Hepatocyte (in vitro differentiated cells): ENCODE data around the gene ATOH1. TPM values are rescaled to one million over a fixed set of nuclear protein-coding genes. Genes with fewer than 3 reads are reported as not detected.

Source experiments
- DNase-seq: peaks from one replicate; pipeline ENCODE4 v3.0.0-alpha.2; 2016; ENCODE audit warnings: low spot score
- H2AFZ ChIP-seq: fragments of 200-600 bp; sonication (generic); 2 replicates; pipeline ENCODE4 v1.6.0; 2016; ENCODE audit warnings: antibody characterized with exemption, mild to moderate bottlenecking
- H3K27ac ChIP-seq: fragments of 200-600 bp; sonication (generic); 2 replicates; pipeline ENCODE4 v1.5.1; 2016; ENCODE audit warnings: mild to moderate bottlenecking
- H3K27me3 ChIP-seq: fragments of 200-600 bp; sonication (generic); 2 replicates; pipeline ENCODE4 v1.6.1; 2016
- H3K36me3 ChIP-seq: fragments of 200-600 bp; sonication (generic); replicated peaks from 2 replicates; pipeline ENCODE4 v1.5.1; 2016; ENCODE audit warnings: low read depth; ENCODE audit not compliant: insufficient read depth
- H3K4me1 ChIP-seq: fragments of 200-600 bp; sonication (generic); 2 replicates; pipeline ENCODE4 v1.5.1; 2016; ENCODE audit warnings: mild to moderate bottlenecking, moderate library complexity; ENCODE audit not compliant: insufficient read depth
- H3K4me2 ChIP-seq: fragments of 200-600 bp; sonication (generic); 2 replicates; pipeline ENCODE4 v1.6.0; 2016
- H3K4me3 ChIP-seq: fragments of 200-600 bp; sonication (generic); 2 replicates; pipeline ENCODE4 v1.5.1; 2016; ENCODE audit warnings: mild to moderate bottlenecking
- H3K79me2 ChIP-seq: fragments of 200-600 bp; sonication (generic); 2 replicates; pipeline ENCODE4 v1.6.0; 2017; ENCODE audit warnings: mild to moderate bottlenecking
- H3K9me2 ChIP-seq: fragments of 200-600 bp; sonication (generic); replicated peaks from 2 replicates; pipeline ENCODE4 v1.6.0; 2017; ENCODE audit warnings: mild to moderate bottlenecking; ENCODE audit not compliant: insufficient read depth
- H3K9me3 ChIP-seq: fragments of 200-600 bp; sonication (generic); 2 replicates; pipeline ENCODE4 v1.5.1; 2016; ENCODE audit warnings: low read depth, mild to moderate bottlenecking
- H4K20me1 ChIP-seq: fragments of 200-600 bp; sonication (generic); 2 replicates; pipeline ENCODE4 v1.6.0; 2016; ENCODE audit warnings: mild to moderate bottlenecking; ENCODE audit not compliant: insufficient read depth, poor library complexity, severe bottlenecking
- EZH2 ChIP-seq: fragments of 200-600 bp; sonication (generic); IDR thresholded peaks from 2 replicates; pipeline ENCODE4 v1.6.1; 2016; ENCODE audit warnings: antibody characterized with exemption, mild to moderate bottlenecking, borderline replicate concordance
- EZH2phosphoT487 ChIP-seq: fragments of 200-600 bp; sonication (generic); IDR thresholded peaks from one replicate; pipeline ENCODE4 v1.6.1; 2018; ENCODE audit warnings: antibody characterized with exemption, mild to moderate bottlenecking, low read depth, moderate library complexity; ENCODE audit not compliant: unreplicated experiment, severe bottlenecking
- WGBS: methylation state at CpG from one replicate; pipeline ENCODE4 v1.1.6; 2016; ENCODE audit warnings: low lambda C conversion rate; ENCODE audit errors: missing lambda C conversion rate; 5-methylcytosine and 5-hydroxymethylcytosine counted together
- polyA plus RNA-seq: library from polyadenylated mRNA; unstranded; fragments of >200 nt; fragmentation: Nextera tagmentation; extraction: Ambion mirVana; gene quantifications from 2 replicates; pipeline ENCODE4 v1.2.1, GENCODE V29; 2016
- total RNA-seq: library from RNA; depleted of rRNA; stranded (reverse); fragments of >200 nt; gene quantifications from 2 replicates; pipeline ENCODE4 v1.2.3, GENCODE V29; 2014
- TF ChIP-seq, protein P1 (sequence below): fragments of 200-600 bp; sonication (generic); IDR thresholded peaks from 2 replicates; pipeline ENCODE4 v1.5.1; 2016; ENCODE audit warnings: antibody characterized with exemption, mild to moderate bottlenecking; ENCODE audit not compliant: poor library complexity

The ATOH1 gene
- total and polyA plus RNA-seq, 2 experiments from 2014 or later, result 0.06 to 0.37 TPM

DNA sequence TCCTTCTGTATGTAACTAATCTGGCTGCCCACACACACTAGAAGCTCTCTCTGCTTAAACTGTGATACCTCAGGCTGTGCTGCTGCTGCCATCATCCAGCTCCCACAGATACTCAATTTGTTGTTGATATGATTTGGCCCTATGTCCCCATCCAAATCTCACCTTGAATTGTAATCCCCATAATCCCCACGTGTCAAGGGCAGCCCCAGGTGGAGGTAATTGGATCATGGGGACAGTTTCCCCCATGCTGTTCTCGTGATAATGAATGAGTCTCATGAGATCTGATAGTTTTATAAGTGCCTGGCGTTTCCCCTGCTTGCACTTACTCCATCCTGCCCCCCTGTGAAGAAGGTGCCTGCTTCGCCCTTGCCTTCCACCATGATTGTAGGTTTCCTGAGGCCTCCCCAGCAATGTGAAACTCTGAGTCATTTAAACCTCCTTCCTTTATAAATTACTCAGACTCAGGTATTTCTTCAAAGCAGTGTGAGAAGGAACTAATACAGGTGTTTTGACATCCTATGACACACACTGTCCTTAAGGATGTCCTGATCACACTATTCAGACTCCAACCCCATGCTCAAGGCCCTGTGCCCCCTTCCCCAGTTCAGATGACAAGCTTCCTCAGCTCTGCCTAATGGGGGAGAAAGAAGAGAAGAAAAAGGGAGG is 2.9 kb upstream of the ATOH1 start:
- Histone ChIP-seq H3K9me3 (no peaks in the 10 kb centered on the region), H3K4me2 (no peak overlapping the region), H3K27ac (no peak overlapping the region), H3K4me1 (peaks cover 14% of the 10 kb centered on the region), H3K9me2 (no peaks in the 10 kb centered on the region), H3K79me2 (no peaks in the 10 kb centered on the region), H2AFZ (no peak overlapping the region), H3K27me3 (peaks cover 76% of the 10 kb centered on the region), H3K4me3 (no peak overlapping the region), H3K36me3 (no peaks in the 10 kb centered on the region), H4K20me1 (no peaks in the 10 kb centered on the region)
- TF ChIP-seq EZH2phosphoT487, result no peak
- TF ChIP-seq EZH2, result no peak
- TF ChIP-seq, protein P1, sequence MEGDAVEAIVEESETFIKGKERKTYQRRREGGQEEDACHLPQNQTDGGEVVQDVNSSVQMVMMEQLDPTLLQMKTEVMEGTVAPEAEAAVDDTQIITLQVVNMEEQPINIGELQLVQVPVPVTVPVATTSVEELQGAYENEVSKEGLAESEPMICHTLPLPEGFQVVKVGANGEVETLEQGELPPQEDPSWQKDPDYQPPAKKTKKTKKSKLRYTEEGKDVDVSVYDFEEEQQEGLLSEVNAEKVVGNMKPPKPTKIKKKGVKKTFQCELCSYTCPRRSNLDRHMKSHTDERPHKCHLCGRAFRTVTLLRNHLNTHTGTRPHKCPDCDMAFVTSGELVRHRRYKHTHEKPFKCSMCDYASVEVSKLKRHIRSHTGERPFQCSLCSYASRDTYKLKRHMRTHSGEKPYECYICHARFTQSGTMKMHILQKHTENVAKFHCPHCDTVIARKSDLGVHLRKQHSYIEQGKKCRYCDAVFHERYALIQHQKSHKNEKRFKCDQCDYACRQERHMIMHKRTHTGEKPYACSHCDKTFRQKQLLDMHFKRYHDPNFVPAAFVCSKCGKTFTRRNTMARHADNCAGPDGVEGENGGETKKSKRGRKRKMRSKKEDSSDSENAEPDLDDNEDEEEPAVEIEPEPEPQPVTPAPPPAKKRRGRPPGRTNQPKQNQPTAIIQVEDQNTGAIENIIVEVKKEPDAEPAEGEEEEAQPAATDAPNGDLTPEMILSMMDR, result no peak
- WGBS, result 28% methylated on average over 4 of the region's 4 CpGs
- DNase-seq, result no peak

DNA sequence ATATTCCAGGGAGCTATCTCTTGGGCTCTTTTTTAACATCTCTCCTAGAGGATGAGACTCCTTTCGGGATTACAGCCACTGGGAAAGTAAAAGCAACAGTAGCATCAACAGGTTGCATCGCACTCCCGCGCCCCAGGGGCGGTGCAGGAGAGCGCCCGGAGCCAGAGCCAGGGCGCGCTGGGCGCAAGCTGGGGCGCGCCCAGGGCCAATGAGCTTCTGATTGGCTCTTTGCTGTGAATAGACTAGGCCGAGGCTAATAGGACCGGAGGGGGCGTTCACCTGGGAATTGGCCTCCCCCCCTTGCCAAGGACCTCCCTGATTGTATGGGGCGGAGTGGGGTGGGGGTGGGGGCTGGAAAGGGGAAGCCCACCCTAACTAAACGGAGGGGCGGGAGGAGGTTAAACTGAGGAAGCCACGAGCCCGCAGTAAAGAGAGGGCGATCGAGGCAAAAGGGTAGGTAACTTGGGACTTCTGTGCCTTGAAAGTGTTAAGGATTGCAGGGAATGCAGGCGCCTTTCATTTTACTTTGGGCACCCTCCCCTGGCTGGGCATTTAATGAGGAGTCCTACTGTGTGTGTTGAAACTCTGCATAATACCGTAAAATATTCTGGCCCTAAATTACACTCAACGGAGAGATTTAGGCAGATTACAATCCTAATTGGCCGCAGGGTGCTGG is 1.1 kb upstream of the ATOH1 start:
- WGBS, result 2% methylated on average over 21 of the region's 26 CpGs
- TF ChIP-seq EZH2phosphoT487 (no peak), EZH2 (peak; percentile 41)
- peaks cover 93% of the 10 kb centered on the region for H3K27me3 ChIP-seq
- H2AFZ ChIP-seq, result no peak overlapping the region
- peaks cover 14% of the 10 kb centered on the region for H3K4me1 ChIP-seq
- H3K27ac ChIP-seq, result no peak overlapping the region
- no peaks in the 10 kb centered on the region for H3K9me2 ChIP-seq
- DNase-seq, result no peak
- peak overlapping the region; percentile 85 for H3K4me2 ChIP-seq
- H3K4me3 ChIP-seq, result no peak overlapping the region
- no peaks in the 10 kb centered on the region for H3K9me3 ChIP-seq
- H4K20me1 ChIP-seq, result no peaks in the 10 kb centered on the region
- no peaks in the 10 kb centered on the region for H3K36me3 ChIP-seq
- H3K79me2 ChIP-seq, result no peaks in the 10 kb centered on the region

DNA sequence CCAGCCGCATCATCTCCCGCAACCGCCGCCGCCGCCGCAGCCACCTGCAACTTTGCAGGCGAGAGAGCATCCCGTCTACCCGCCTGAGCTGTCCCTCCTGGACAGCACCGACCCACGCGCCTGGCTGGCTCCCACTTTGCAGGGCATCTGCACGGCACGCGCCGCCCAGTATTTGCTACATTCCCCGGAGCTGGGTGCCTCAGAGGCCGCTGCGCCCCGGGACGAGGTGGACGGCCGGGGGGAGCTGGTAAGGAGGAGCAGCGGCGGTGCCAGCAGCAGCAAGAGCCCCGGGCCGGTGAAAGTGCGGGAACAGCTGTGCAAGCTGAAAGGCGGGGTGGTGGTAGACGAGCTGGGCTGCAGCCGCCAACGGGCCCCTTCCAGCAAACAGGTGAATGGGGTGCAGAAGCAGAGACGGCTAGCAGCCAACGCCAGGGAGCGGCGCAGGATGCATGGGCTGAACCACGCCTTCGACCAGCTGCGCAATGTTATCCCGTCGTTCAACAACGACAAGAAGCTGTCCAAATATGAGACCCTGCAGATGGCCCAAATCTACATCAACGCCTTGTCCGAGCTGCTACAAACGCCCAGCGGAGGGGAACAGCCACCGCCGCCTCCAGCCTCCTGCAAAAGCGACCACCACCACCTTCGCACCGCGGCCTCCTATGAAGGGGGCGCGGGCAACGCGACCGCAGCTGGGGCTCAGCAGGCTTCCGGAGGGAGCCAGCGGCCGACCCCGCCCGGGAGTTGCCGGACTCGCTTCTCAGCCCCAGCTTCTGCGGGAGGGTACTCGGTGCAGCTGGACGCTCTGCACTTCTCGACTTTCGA is 654 bp downstream of the ATOH1 start:
- peaks cover 99% of the 10 kb centered on the region for H3K27me3 ChIP-seq
- no peaks in the 10 kb centered on the region for H3K9me3 ChIP-seq
- no peaks in the 10 kb centered on the region for H3K79me2 ChIP-seq
- no peaks in the 10 kb centered on the region for H4K20me1 ChIP-seq
- no peaks in the 10 kb centered on the region for H3K36me3 ChIP-seq
- peak overlapping the region; percentile 29 for H2AFZ ChIP-seq
- TF ChIP-seq, protein P1, result no peak
- peak; percentile 40 for TF ChIP-seq EZH2phosphoT487
- 2% methylated on average over 69 of the region's 70 CpGs for WGBS
- peak overlapping the region; percentile 12 for H3K4me3 ChIP-seq
- H3K4me1 ChIP-seq, result peaks cover 14% of the 10 kb centered on the region
- H3K27ac ChIP-seq, result no peak overlapping the region
- no peaks in the 10 kb centered on the region for H3K9me2 ChIP-seq
- peak overlapping the region; percentile 85 for H3K4me2 ChIP-seq
- DNase-seq, result peak; percentile 30
